ENCODE data around the gene ZNF414. TPM values are rescaled to one million over a fixed set of nuclear protein-coding genes. Genes with fewer than 3 reads are reported as not detected.

Gene ZNF414
- total and polyA plus RNA-seq, 2 donors from 2014 or later, result 20.4 to 29.6 TPM

GRCh38 chr19:8506402-8506957 lies 7.5 kb downstream of the ZNF414 start:
- intact Hi-C loops (cut with DNase I), result loop anchor here (10.0 kb wide), 1 partner anchor 92 kb away; the partner anchor contains the start of gene MARCHF2

GRCh38 chr19:8505680-8506401 lies 8.1 kb downstream of the ZNF414 start:
- peak overlapping the region in 1 of 3 donors; percentile 51 for H3K9ac ChIP-seq (ENCODE audit: low read length in 3 of 3)
- no peaks in the 10 kb centered on the region for H3K36me3 ChIP-seq (ENCODE audit: control insufficient read depth in 2 of 3, insufficient read depth in 3 of 3, low read length in 3 of 3)
- TF ChIP-seq CTCF (IDR thresholded peaks at IDR 0.05; ENCODE audit: borderline replicate concordance, extremely low read depth, insufficient read depth), result peak; percentile 62
- intact Hi-C loops (cut with DNase I), result loop anchor here (10.0 kb wide), 1 partner anchor 91 kb away; the partner anchor contains the start of gene MARCHF2
- peak overlapping the region; percentile 3 to 63 (median 11) for H3K4me3 ChIP-seq (ENCODE audit: low read length in 3 of 3)
- H3K27me3 ChIP-seq (ENCODE audit: control insufficient read depth, insufficient read depth, low read length), result no peaks in the 10 kb centered on the region
- no peak for FAIRE-seq
- no peaks in the 10 kb centered on the region for H3K9me3 ChIP-seq (ENCODE audit: control insufficient read depth in 2 of 3, insufficient read depth in 1 of 3, low read length in 3 of 3)
- H3K27ac ChIP-seq (ENCODE audit: low read depth in 2 of 2, low read length in 2 of 2), result no peak overlapping the region
- peaks cover 0 to 3% (median 3%) of the 10 kb centered on the region in 3 donors for H3K4me1 ChIP-seq (ENCODE audit: control insufficient read depth in 2 of 3, insufficient read depth in 2 of 3, low read depth in 1 of 3, low read length in 3 of 3)
- DNase-seq, result peak; percentile 88 to 94 (median 91)

More at GRCh38 chr19:8506402-8506957, 7.5 kb downstream of the ZNF414 start:
- Histone ChIP-seq H3K36me3 (ENCODE audit: control insufficient read depth in 2 of 3, insufficient read depth in 3 of 3, low read length in 3 of 3) (no peaks in the 10 kb centered on the region), H3K27ac (ENCODE audit: low read depth in 2 of 2, low read length in 2 of 2) (no peak overlapping the region), H3K9me3 (ENCODE audit: control insufficient read depth in 2 of 3, insufficient read depth in 1 of 3, low read length in 3 of 3) (no peaks in the 10 kb centered on the region), H3K4me3 (ENCODE audit: low read length in 3 of 3) (peak overlapping the region in 1 of 3 donors; percentile 63), H3K9ac (ENCODE audit: low read length in 3 of 3) (peak overlapping the region in 1 of 3 donors; percentile 51), H3K27me3 (ENCODE audit: control insufficient read depth, insufficient read depth, low read length) (no peaks in the 10 kb centered on the region), H3K4me1 (ENCODE audit: control insufficient read depth in 2 of 3, insufficient read depth in 2 of 3, low read depth in 1 of 3, low read length in 3 of 3) (peaks cover 0 to 3% (median 3%) of the 10 kb centered on the region in 3 donors)
- no peak for TF ChIP-seq CTCF (IDR thresholded peaks at IDR 0.05; ENCODE audit: borderline replicate concordance, extremely low read depth, insufficient read depth)
- DNase-seq, result peak in 2 of 5 donors; percentile 23 to 52
- FAIRE-seq, result no peak

DNA sequence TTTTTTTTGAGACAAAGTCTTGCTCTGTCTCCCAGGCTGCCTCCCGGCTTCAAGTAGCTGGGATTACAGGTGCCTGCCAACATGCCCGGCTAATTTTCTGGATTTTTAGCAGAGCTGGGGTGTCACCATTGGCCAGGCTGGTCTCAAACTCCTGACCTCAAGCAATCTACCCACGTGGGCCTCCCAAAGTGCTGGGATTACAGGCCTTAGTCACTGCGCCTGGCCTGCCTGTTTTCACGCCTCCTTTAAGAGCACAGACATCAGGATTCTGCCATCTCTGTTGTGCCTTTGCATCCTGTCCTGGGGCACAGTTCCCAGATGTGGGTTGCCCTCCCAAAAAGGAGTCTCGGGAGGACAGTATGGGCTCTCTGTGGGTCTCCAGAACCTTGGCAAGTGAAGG lies 9.0 kb downstream of the ZNF414 start:
- Histone ChIP-seq H3K27ac (ENCODE audit: low read depth in 2 of 2, low read length in 2 of 2) (no peak overlapping the region), H3K9ac (ENCODE audit: low read length in 3 of 3) (no peak overlapping the region), H3K27me3 (ENCODE audit: control insufficient read depth, insufficient read depth, low read length) (no peaks in the 10 kb centered on the region), H3K9me3 (ENCODE audit: control insufficient read depth in 2 of 3, insufficient read depth in 1 of 3, low read length in 3 of 3) (no peaks in the 10 kb centered on the region), H3K4me3 (ENCODE audit: low read length in 3 of 3) (no peak overlapping the region), H3K36me3 (ENCODE audit: control insufficient read depth in 2 of 3, insufficient read depth in 3 of 3, low read length in 3 of 3) (no peaks in the 10 kb centered on the region), H3K4me1 (ENCODE audit: control insufficient read depth in 2 of 3, insufficient read depth in 2 of 3, low read depth in 1 of 3, low read length in 3 of 3) (peaks cover 0 to 3% (median 3%) of the 10 kb centered on the region in 3 donors)
- no peak for FAIRE-seq
- DNase-seq, result no peak
- intact Hi-C loops (cut with DNase I), result loop anchor here (10.0 kb wide), 1 partner anchor 90 kb away; the partner anchor contains the start of gene MARCHF2
- TF ChIP-seq CTCF (IDR thresholded peaks at IDR 0.05; ENCODE audit: borderline replicate concordance, extremely low read depth, insufficient read depth), result no peak
